HepG2 (cell line): Measurements from ENCODE around the gene DOCK9. TPM values are rescaled to one million over a fixed set of nuclear protein-coding genes. Genes with fewer than 3 reads are reported as not detected.

Source experiments
- CBX5 ChIP-seq: sonication (generic); formaldehyde crosslinking; IDR thresholded peaks from 2 replicates; pipeline ENCODE4 v1.4.0; 2020; ENCODE audit warnings: missing genetic modification reagents, borderline replicate concordance
- GATAD2A ChIP-seq: IDR thresholded peaks from 2 replicates; pipeline ENCODE4 v1.6.1; 2016
- HMG20A ChIP-seq: IDR thresholded peaks from 2 replicates; pipeline ENCODE4 v1.6.1; 2016; ENCODE audit warnings: borderline replicate concordance
- HNF4A ChIP-seq: sonication (generic); formaldehyde crosslinking; IDR thresholded peaks from 2 replicates; pipeline ENCODE4 v1.4.0; 2020; ENCODE audit warnings: missing genetic modification reagents
- IKZF1 ChIP-seq: fragments of 450-650 bp; IDR thresholded peaks from 2 replicates; pipeline ENCODE4 v1.7.1; 2016
- KDM3A ChIP-seq: IDR thresholded peaks from 2 replicates; pipeline ENCODE4 v1.6.1; 2018; ENCODE audit warnings: low read depth, missing compliant biosample characterization
- LCORL ChIP-seq, 2 experiments: fragments of 450-650 bp in 1 of 2; sonication (generic) in 1 of 2; formaldehyde crosslinking in 1 of 2; IDR thresholded peaks; 2 replicates each; pipeline versions ENCODE4 v1.5.0 to v1.6.1; 2017 to 2020; ENCODE audit warnings: antibody characterized with exemption in 1 of 2, missing genetic modification reagents in 1 of 2
- MAFG ChIP-seq: sonication (generic); formaldehyde crosslinking; IDR thresholded peaks from 2 replicates; pipeline ENCODE4 v1.5.1; 2020; ENCODE audit warnings: mild to moderate bottlenecking, missing genetic modification reagents
- NFKB2 ChIP-seq: sonication (generic); formaldehyde crosslinking; IDR thresholded peaks from 2 replicates; pipeline ENCODE4 v1.4.0; 2020; ENCODE audit warnings: missing genetic modification reagents, borderline replicate concordance
- PCBP1 ChIP-seq: fragments of 200-400 bp; formaldehyde crosslinking; IDR thresholded peaks from 2 replicates; pipeline ENCODE4 v1.6.1; 2017; ENCODE audit warnings: mild to moderate bottlenecking, low read depth, low read length, borderline replicate concordance
- SNAPC2 ChIP-seq: sonication (generic); formaldehyde crosslinking; IDR thresholded peaks from 2 replicates; pipeline ENCODE4 v1.8.1; 2022; ENCODE audit warnings: mild to moderate bottlenecking, missing genetic modification reagents
- TBX2 ChIP-seq: sonication (generic); formaldehyde crosslinking; IDR thresholded peaks from 2 replicates; pipeline ENCODE4 v1.5.0; 2020; ENCODE audit warnings: missing genetic modification reagents, mild to moderate bottlenecking, borderline replicate concordance
- U2AF1 ChIP-seq: fragments of 200-400 bp; formaldehyde crosslinking; optimal IDR thresholded peaks from 2 replicates; pipeline ENCODE3; 2017; ENCODE audit warnings: mild to moderate bottlenecking, low read depth, low read length
- XRCC5 ChIP-seq: fragments of 200-400 bp; formaldehyde crosslinking; optimal IDR thresholded peaks from 2 replicates; pipeline ENCODE3; 2017; ENCODE audit warnings: mild to moderate bottlenecking, low read length
- ZMYM2 ChIP-seq: sonication (generic); formaldehyde crosslinking; IDR thresholded peaks from 2 replicates; pipeline ENCODE4 v1.8.0; 2022; ENCODE audit warnings: mild to moderate bottlenecking, missing genetic modification reagents
- polyA plus RNA-seq, 8 experiments: library from polyadenylated mRNA; depleted of rRNA in 3 of 8; stranded (reverse) in 7 of 8; unstranded in 1 of 8; fragments of >200 nt; fragmentation: Illumina TruSeq in 4 of 8; extraction: Trizol in 4 of 8; gene quantifications; 2 replicates each; pipeline versions ENCODE4 v1.2.1 to v1.2.3, GENCODE V29; 2011 to 2016; ENCODE audit warnings: low read depth in 4 of 8, missing spikeins in 1 of 8, mixed read lengths in 1 of 8; ENCODE audit not compliant: insufficient read depth in 1 of 8
- total RNA-seq, 5 experiments: library from RNA; depleted of rRNA; stranded (reverse); fragments of >200 nt; fragmentation: Illumina TruSeq; extraction: Trizol; gene quantifications; 2 replicates each; pipeline ENCODE4 v1.2.3, GENCODE V29; 2016; ENCODE audit warnings: low read depth in 1 of 5
- TF ChIP-seq, protein P1 (sequence below): sonication (generic); formaldehyde crosslinking; IDR thresholded peaks from 2 replicates; pipeline ENCODE4 v1.4.0; 2020; ENCODE audit warnings: mild to moderate bottlenecking, missing genetic modification reagents
- TF ChIP-seq, protein P2 (sequence below): sonication (generic); formaldehyde crosslinking; IDR thresholded peaks from 2 replicates; pipeline ENCODE4 v1.8.0; 2022; ENCODE audit warnings: mild to moderate bottlenecking, missing genetic modification reagents; ENCODE audit not compliant: insufficient replicate concordance
- TF ChIP-seq, protein P3 (sequence below): sonication (generic); formaldehyde crosslinking; IDR thresholded peaks from 2 replicates; pipeline ENCODE4 v1.4.0; 2020; ENCODE audit warnings: missing genetic modification reagents
- TF ChIP-seq, protein P4 (sequence below): sonication (generic); formaldehyde crosslinking; IDR thresholded peaks from 2 replicates; pipeline ENCODE4 v1.5.1; 2020; ENCODE audit warnings: mild to moderate bottlenecking, missing genetic modification reagents, moderate library complexity
- TF ChIP-seq, protein P5 (sequence below): sonication (generic); formaldehyde crosslinking; IDR thresholded peaks from 2 replicates; pipeline ENCODE4 v1.5.1; 2020; ENCODE audit warnings: mild to moderate bottlenecking, missing genetic modification reagents, moderate library complexity

DOCK9 gene
- total and polyA plus RNA-seq, 2 of the 13 experiments (the other 11 are each of a cell fraction or from before 2014, with no cell fraction given), result 0.44 to 0.97 TPM

DNA sequence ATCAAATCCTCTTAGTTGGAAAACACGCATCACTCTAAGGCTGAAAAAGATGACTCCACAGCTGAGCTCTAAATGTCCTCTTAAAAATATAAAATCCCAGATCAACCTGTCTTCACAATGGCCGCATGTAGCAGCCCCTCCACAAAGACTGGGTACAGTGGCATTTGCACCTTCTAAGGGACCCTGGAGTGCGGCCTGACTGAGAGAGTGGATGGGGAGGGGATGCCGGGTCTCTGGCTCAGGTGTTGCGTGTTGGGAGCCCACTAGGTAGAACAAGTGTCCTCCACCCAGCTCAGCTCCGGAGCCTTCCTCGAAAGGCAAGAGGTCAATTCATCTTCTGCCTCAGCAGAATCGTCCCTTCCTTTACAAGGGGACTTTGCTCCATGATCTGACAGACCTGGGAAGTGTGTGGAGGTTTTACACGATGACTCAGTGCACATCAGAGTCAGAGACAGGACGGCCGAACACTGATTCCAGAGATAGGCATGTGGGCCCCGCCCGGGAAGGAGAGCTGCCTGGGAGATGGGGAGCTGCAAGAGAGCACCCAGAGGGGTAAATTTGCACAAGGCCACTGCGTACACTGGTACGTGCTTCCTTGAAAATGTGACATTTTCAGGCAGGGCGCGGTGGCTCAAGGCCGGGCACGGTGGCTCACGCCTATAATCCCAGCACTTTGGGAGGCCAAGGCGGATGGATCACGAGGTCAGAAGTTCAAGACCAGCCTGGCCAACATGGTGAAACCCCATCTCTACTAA, 201.8 kb downstream of the DOCK9 start (continued):
- TF ChIP-seq, protein P1, sequence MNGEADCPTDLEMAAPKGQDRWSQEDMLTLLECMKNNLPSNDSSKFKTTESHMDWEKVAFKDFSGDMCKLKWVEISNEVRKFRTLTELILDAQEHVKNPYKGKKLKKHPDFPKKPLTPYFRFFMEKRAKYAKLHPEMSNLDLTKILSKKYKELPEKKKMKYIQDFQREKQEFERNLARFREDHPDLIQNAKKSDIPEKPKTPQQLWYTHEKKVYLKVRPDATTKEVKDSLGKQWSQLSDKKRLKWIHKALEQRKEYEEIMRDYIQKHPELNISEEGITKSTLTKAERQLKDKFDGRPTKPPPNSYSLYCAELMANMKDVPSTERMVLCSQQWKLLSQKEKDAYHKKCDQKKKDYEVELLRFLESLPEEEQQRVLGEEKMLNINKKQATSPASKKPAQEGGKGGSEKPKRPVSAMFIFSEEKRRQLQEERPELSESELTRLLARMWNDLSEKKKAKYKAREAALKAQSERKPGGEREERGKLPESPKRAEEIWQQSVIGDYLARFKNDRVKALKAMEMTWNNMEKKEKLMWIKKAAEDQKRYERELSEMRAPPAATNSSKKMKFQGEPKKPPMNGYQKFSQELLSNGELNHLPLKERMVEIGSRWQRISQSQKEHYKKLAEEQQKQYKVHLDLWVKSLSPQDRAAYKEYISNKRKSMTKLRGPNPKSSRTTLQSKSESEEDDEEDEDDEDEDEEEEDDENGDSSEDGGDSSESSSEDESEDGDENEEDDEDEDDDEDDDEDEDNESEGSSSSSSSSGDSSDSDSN (CRISPR knock-in tag), result 0 out of 2 replicates have a peak, but pooled peaks have one; percentile 15
- peak; percentile 66 for TF ChIP-seq GATAD2A (CRISPR knock-in tag)
- TF ChIP-seq, protein P2, sequence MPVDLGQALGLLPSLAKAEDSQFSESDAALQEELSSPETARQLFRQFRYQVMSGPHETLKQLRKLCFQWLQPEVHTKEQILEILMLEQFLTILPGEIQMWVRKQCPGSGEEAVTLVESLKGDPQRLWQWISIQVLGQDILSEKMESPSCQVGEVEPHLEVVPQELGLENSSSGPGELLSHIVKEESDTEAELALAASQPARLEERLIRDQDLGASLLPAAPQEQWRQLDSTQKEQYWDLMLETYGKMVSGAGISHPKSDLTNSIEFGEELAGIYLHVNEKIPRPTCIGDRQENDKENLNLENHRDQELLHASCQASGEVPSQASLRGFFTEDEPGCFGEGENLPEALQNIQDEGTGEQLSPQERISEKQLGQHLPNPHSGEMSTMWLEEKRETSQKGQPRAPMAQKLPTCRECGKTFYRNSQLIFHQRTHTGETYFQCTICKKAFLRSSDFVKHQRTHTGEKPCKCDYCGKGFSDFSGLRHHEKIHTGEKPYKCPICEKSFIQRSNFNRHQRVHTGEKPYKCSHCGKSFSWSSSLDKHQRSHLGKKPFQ (CRISPR knock-in tag), result peak; percentile 35
- no peak for TF ChIP-seq SNAPC2 (CRISPR knock-in tag)
- TF ChIP-seq TBX2 (CRISPR knock-in tag), result peak; percentile 25; the same call in 1 of the 2 replicates
- no peak for TF ChIP-seq MAFG (CRISPR knock-in tag)
- 0 out of 2 replicates have a peak, but pooled peaks have one; percentile 36 for TF ChIP-seq NFKB2 (CRISPR knock-in tag)
- TF ChIP-seq IKZF1, result no peak
- TF ChIP-seq LCORL (IDR thresholded peaks at IDR 0.05), result no peak
- peak; percentile 82 for TF ChIP-seq LCORL (CRISPR knock-in tag; IDR thresholded peaks at IDR 0.05)
- TF ChIP-seq KDM3A (CRISPR knock-in tag), result no peak
- no peak for TF ChIP-seq U2AF1
- TF ChIP-seq, protein P3, sequence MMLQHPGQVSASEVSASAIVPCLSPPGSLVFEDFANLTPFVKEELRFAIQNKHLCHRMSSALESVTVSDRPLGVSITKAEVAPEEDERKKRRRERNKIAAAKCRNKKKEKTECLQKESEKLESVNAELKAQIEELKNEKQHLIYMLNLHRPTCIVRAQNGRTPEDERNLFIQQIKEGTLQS (CRISPR knock-in tag), result peak; percentile 84
- no peak for TF ChIP-seq PCBP1
- peak; percentile 32 for TF ChIP-seq XRCC5
- peak; percentile 52; the same call in 1 of the 2 replicates for TF ChIP-seq CBX5 (CRISPR knock-in tag)
- peak; percentile 55; the same call in 1 of the 2 replicates for TF ChIP-seq HMG20A (CRISPR knock-in tag)
- TF ChIP-seq, protein P4, sequence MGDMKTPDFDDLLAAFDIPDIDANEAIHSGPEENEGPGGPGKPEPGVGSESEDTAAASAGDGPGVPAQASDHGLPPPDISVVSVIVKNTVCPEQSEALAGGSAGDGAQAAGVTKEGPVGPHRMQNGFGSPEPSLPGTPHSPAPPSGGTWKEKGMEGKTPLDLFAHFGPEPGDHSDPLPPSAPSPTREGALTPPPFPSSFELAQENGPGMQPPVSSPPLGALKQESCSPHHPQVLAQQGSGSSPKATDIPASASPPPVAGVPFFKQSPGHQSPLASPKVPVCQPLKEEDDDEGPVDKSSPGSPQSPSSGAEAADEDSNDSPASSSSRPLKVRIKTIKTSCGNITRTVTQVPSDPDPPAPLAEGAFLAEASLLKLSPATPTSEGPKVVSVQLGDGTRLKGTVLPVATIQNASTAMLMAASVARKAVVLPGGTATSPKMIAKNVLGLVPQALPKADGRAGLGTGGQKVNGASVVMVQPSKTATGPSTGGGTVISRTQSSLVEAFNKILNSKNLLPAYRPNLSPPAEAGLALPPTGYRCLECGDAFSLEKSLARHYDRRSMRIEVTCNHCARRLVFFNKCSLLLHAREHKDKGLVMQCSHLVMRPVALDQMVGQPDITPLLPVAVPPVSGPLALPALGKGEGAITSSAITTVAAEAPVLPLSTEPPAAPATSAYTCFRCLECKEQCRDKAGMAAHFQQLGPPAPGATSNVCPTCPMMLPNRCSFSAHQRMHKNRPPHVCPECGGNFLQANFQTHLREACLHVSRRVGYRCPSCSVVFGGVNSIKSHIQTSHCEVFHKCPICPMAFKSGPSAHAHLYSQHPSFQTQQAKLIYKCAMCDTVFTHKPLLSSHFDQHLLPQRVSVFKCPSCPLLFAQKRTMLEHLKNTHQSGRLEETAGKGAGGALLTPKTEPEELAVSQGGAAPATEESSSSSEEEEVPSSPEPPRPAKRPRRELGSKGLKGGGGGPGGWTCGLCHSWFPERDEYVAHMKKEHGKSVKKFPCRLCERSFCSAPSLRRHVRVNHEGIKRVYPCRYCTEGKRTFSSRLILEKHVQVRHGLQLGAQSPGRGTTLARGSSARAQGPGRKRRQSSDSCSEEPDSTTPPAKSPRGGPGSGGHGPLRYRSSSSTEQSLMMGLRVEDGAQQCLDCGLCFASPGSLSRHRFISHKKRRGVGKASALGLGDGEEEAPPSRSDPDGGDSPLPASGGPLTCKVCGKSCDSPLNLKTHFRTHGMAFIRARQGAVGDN (CRISPR knock-in tag), result peak; percentile 54
- TF ChIP-seq HNF4A (CRISPR knock-in tag), result peak; percentile 63
- TF ChIP-seq, protein P5, sequence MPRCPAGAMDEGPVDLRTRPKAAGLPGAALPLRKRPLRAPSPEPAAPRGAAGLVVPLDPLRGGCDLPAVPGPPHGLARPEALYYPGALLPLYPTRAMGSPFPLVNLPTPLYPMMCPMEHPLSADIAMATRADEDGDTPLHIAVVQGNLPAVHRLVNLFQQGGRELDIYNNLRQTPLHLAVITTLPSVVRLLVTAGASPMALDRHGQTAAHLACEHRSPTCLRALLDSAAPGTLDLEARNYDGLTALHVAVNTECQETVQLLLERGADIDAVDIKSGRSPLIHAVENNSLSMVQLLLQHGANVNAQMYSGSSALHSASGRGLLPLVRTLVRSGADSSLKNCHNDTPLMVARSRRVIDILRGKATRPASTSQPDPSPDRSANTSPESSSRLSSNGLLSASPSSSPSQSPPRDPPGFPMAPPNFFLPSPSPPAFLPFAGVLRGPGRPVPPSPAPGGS (CRISPR knock-in tag), result 0 out of 2 replicates have a peak, but pooled peaks have one; percentile 39
- peak; percentile 72; the same call in 1 of the 2 replicates for TF ChIP-seq ZMYM2
